ENCODE data around the gene CDK4.

GRCh38 chr12:57765698-57766463 lies 13.8 kb upstream of the CDK4 start:
- TF ChIP-seq TEAD4 (IDR thresholded peaks at IDR 0.05) (no peak), CEBPB (IDR thresholded peaks at IDR 0.05) (no peak), ZBTB7A (IDR thresholded peaks at IDR 0.05; ENCODE audit: low read depth) (no peak), EP300 (IDR thresholded peaks at IDR 0.05; ENCODE audit: borderline replicate concordance) (no peak), REST (IDR thresholded peaks at IDR 0.05; ENCODE audit: low read depth) (no peak), TAF1 (IDR thresholded peaks at IDR 0.05; ENCODE audit: low read depth) (no peak), CREB1 (IDR thresholded peaks at IDR 0.05; ENCODE audit: low read depth) (no peak), RAD21 (IDR thresholded peaks at IDR 0.05; ENCODE audit: low read depth) (no peak)
